SU-DHL-6 (cell line): ENCODE results near the gene ADARB2.

ENCODE experiments used
- CTCF ChIP-seq: fragments of 200-600 bp; sonication (generic); IDR thresholded peaks from one replicate; pipeline ENCODE4 v1.5.1; 2017; ENCODE audit warnings: antibody characterized with exemption, mild to moderate bottlenecking, low read length, moderate library complexity; ENCODE audit not compliant: insufficient read depth, poor library complexity, severe bottlenecking
- EZH2phosphoT487 ChIP-seq: fragments of 200-600 bp; sonication (generic), shearing (Covaris generic); conservative IDR thresholded peaks from 2 replicates; pipeline ENCODE4 v1.6.1; 2018; ENCODE audit warnings: mild to moderate bottlenecking, antibody characterized with exemption, low read length, moderate library complexity, mixed read lengths

GRCh38 chr10:1274701-1275544, 462.4 kb downstream of the ADARB2 start:
- no peak for TF ChIP-seq CTCF
- TF ChIP-seq EZH2phosphoT487 = no peak
